GM23338 (cell line): ENCODE measurements around the gene PSMD6. TPM values are rescaled to one million over a fixed set of nuclear protein-coding genes. Genes with fewer than 3 reads are reported as not detected.

Experiments used
- ATAC-seq: fragments of 200-7000 bp; cut with Tn5 transposase; 3 replicates; pipeline ENCODE4 v1.9.1; 2020
- DNase-seq: peaks from one replicate; pipeline ENCODE4 v3.0.0-alpha.2; 2015; ENCODE audit warnings: low spot score
- H2AFZ ChIP-seq: fragments of 200-600 bp; sonication (generic); 2 replicates; pipeline ENCODE4 v1.8.0; 2016; ENCODE audit warnings: antibody characterized with exemption, mild to moderate bottlenecking, moderate library complexity
- H3F3A ChIP-seq: fragments of 200-600 bp; sonication (generic); replicated peaks from 2 replicates; pipeline ENCODE4 v1.8.0; 2017; ENCODE audit warnings: antibody characterized with exemption, mixed run types, low read depth
- H3K27ac ChIP-seq: fragments of 200-600 bp; sonication (generic); 2 replicates; pipeline ENCODE4 v1.6.1; 2016; ENCODE audit warnings: low read depth
- H3K27me3 ChIP-seq: fragments of 200-600 bp; sonication (generic); 2 replicates; pipeline ENCODE4 v1.8.0; 2016; ENCODE audit warnings: mild to moderate bottlenecking, mixed run types, moderate library complexity; ENCODE audit not compliant: insufficient read depth
- H3K36me3 ChIP-seq: fragments of 200-600 bp; sonication (generic); 2 replicates; pipeline ENCODE4 v1.8.0; 2016; ENCODE audit warnings: mild to moderate bottlenecking; ENCODE audit not compliant: insufficient read depth
- H3K4me1 ChIP-seq: fragments of 200-600 bp; sonication (generic); 2 replicates; pipeline ENCODE4 v1.8.0; 2016; ENCODE audit warnings: mild to moderate bottlenecking, moderate library complexity; ENCODE audit not compliant: insufficient read depth
- H3K4me2 ChIP-seq: fragments of 200-600 bp; sonication (generic); 2 replicates; pipeline ENCODE4 v1.7.1; 2017; ENCODE audit warnings: mixed run types
- H3K4me3 ChIP-seq: fragments of 200-600 bp; sonication (generic); 2 replicates; pipeline ENCODE4 v1.6.1; 2016; ENCODE audit warnings: mixed run types
- H3K79me2 ChIP-seq: fragments of 200-600 bp; sonication (generic); replicated peaks from 2 replicates; pipeline ENCODE4 v1.8.0; 2017; ENCODE audit warnings: mild to moderate bottlenecking; ENCODE audit not compliant: insufficient read depth
- H3K9me2 ChIP-seq: fragments of 200-600 bp; sonication (generic); 2 replicates; pipeline ENCODE4 v1.8.0; 2017; ENCODE audit not compliant: insufficient read depth
- H4K20me1 ChIP-seq: fragments of 200-600 bp; sonication (generic); replicated peaks from 2 replicates; pipeline ENCODE4 v1.8.0; 2017; ENCODE audit warnings: mild to moderate bottlenecking; ENCODE audit not compliant: insufficient read depth
- H3K27ac Mint-ChIP-seq: 2 replicates; pipeline ENCODE4 v1.8.0; 2020; ENCODE audit warnings: inconsistent platforms, mild to moderate bottlenecking, moderate library complexity, mixed read lengths
- H3K27me3 Mint-ChIP-seq: 3 replicates; pipeline ENCODE4 v1.8.0; 2022; ENCODE audit warnings: low read depth, mild to moderate bottlenecking, moderate library complexity, mixed read lengths, inconsistent platforms; ENCODE audit not compliant: insufficient read depth, poor library complexity
- H3K36me3 Mint-ChIP-seq: 3 replicates; pipeline ENCODE4 v1.8.0; 2021; ENCODE audit warnings: low read depth, mild to moderate bottlenecking, inconsistent platforms, moderate library complexity, mixed read lengths
- H3K4me1 Mint-ChIP-seq: 3 replicates; pipeline ENCODE4 v1.8.0; 2020; ENCODE audit warnings: mild to moderate bottlenecking, inconsistent platforms, mixed read lengths
- H3K4me3 Mint-ChIP-seq: 3 replicates; pipeline ENCODE4 v1.8.0; 2021; ENCODE audit warnings: moderate library complexity, mild to moderate bottlenecking, inconsistent platforms, mixed read lengths
- H3K9me3 Mint-ChIP-seq: 3 replicates; pipeline ENCODE4 v1.8.0; 2020; ENCODE audit warnings: moderate library complexity, mild to moderate bottlenecking, inconsistent platforms, mixed read lengths
- CREB1 ChIP-seq: fragments of 250-450 bp; sonication (Bioruptor Pico); IDR thresholded peaks from 2 replicates; pipeline ENCODE4 v1.5.0; 2020; ENCODE audit warnings: low read depth, mild to moderate bottlenecking, moderate library complexity
- CTCF ChIP-seq, 2 experiments: fragments of 200-600 bp in 1 of 2; sonication (generic) in 1 of 2; conservative IDR thresholded peaks; 2 replicates each; pipeline versions ENCODE4 v1.5.1 to v1.6.1; 2016 to 2017; ENCODE audit warnings: antibody characterized with exemption in 2 of 2, low read depth in 2 of 2, mild to moderate bottlenecking in 2 of 2, moderate library complexity in 1 of 2
- ETS1 ChIP-seq: IDR thresholded peaks from 2 replicates; pipeline ENCODE4 v1.6.1; 2016; ENCODE audit warnings: antibody characterized with exemption
- EZH2 ChIP-seq: fragments of 200-600 bp; sonication (generic); IDR thresholded peaks from one replicate; pipeline ENCODE4 v1.8.0; 2017; ENCODE audit warnings: antibody characterized with exemption, mild to moderate bottlenecking, low read depth; ENCODE audit not compliant: unreplicated experiment
- EZH2phosphoT487 ChIP-seq: fragments of 200-600 bp; sonication (generic); IDR thresholded peaks from one replicate; pipeline ENCODE4 v1.8.1; 2018; ENCODE audit warnings: antibody characterized with exemption; ENCODE audit not compliant: unreplicated experiment
- REST ChIP-seq: IDR thresholded peaks from one replicate; pipeline ENCODE4 v1.6.1; 2018; ENCODE audit warnings: antibody characterized with exemption; ENCODE audit not compliant: unreplicated experiment
- STAT1 ChIP-seq: IDR thresholded peaks from one replicate; pipeline ENCODE4 v1.6.1; 2016; ENCODE audit warnings: antibody characterized with exemption; ENCODE audit not compliant: unreplicated experiment
- ZNF114 ChIP-seq: fragments of 250-450 bp; sonication (Bioruptor Pico); IDR thresholded peaks from 2 replicates; pipeline ENCODE4 v1.5.0; 2020; ENCODE audit warnings: mild to moderate bottlenecking, moderate library complexity
- ZNF462 ChIP-seq: fragments of 250-450 bp; sonication (Bioruptor Pico); IDR thresholded peaks from 2 replicates; pipeline ENCODE4 v1.5.0; 2020; ENCODE audit warnings: mild to moderate bottlenecking, moderate library complexity
- polyA plus RNA-seq: library from polyadenylated mRNA; unstranded; fragments of >200 nt; fragmentation: Nextera tagmentation; extraction: Ambion mirVana; gene quantifications from 2 replicates; pipeline ENCODE4 v1.2.1, GENCODE V29; 2016
- total RNA-seq: library from RNA; depleted of rRNA; stranded (reverse); fragments of >200 nt; shearing (Covaris generic); gene quantifications from 2 replicates; pipeline ENCODE4 v1.2.3, GENCODE V29; 2014

Gene PSMD6
- total and polyA plus RNA-seq, 2 experiments from 2014 or later, result 98.1 to 205 TPM

DNA sequence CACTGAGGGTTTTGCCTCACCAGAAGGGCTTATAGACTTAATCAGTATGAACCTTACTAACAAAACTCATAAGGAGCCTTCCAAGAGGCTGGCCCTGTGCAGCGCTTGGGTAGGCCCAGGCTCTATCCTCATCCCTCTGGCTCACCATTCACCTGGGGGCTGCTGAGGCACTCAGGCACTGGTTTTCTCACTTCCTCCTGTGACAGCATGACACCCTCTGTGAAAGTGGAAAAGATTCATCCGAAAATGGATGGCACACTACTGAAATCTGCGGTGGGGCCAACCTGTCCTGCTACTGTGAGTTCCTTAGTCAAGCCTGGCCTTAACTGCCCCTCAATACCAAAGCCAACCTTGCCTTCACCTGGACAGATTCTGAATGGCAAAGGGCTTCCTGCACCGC is 41.3 kb downstream of the PSMD6 start (continued):
- TF ChIP-seq REST, result no peak
- no peak for TF ChIP-seq EZH2
- TF ChIP-seq ETS1, result no peak
- TF ChIP-seq CTCF (conservative IDR thresholded peaks at IDR 0.05; ENCODE audit: low read depth in 2 of 2), result no peak
- TF ChIP-seq STAT1, result no peak
- TF ChIP-seq EZH2phosphoT487, result no peak

GRCh38 chr3:63980830-63981498 is 42.3 kb downstream of the PSMD6 start:
- ATAC-seq, result no peak
- H3F3A ChIP-seq, result no peaks in the 10 kb centered on the region
- H2AFZ ChIP-seq, result no peak overlapping the region
- peaks cover 19% of the 10 kb centered on the region for H3K79me2 ChIP-seq
- H3K36me3 ChIP-seq, result no peaks in the 10 kb centered on the region
- H3K9me3 Mint-ChIP-seq, result no peaks in the 10 kb centered on the region
- no peak overlapping the region for H3K4me3 ChIP-seq
- H3K27ac ChIP-seq, result no peak overlapping the region
- TF ChIP-seq CTCF (conservative IDR thresholded peaks at IDR 0.05; ENCODE audit: low read depth in 2 of 2) (no peak), ZNF114 (CRISPR knock-in tag) (no peak), ZNF462 (CRISPR knock-in tag) (no peak), CREB1 (CRISPR knock-in tag) (no peak)
- DNase-seq, result no peak
- no peaks in the 10 kb centered on the region for H3K9me2 ChIP-seq
- peaks cover 2% of the 10 kb centered on the region for H3K27me3 Mint-ChIP-seq
- H3K4me2 ChIP-seq, result no peak overlapping the region
- H3K27me3 ChIP-seq, result no peaks in the 10 kb centered on the region
- no peak overlapping the region for H3K27ac Mint-ChIP-seq
- no peaks in the 10 kb centered on the region for H4K20me1 ChIP-seq
- H3K4me1 Mint-ChIP-seq, result peaks cover 9% of the 10 kb centered on the region
- no peaks in the 10 kb centered on the region for H3K4me1 ChIP-seq
- peaks cover 7% of the 10 kb centered on the region; the same call in 2 of the 3 replicates for H3K36me3 Mint-ChIP-seq
- no peak overlapping the region for H3K4me3 Mint-ChIP-seq
